ENCODE measurements around the gene HACD2. TPM values are rescaled to one million over a fixed set of nuclear protein-coding genes. Genes with fewer than 3 reads are reported as not detected.

The HACD2 gene
- total and polyA plus RNA-seq, 9 of the 15 experiments (the other 6 are each of a cell fraction or from before 2014, with no cell fraction given): 1.3 to 10.5 (median 3.8) TPM

DNA sequence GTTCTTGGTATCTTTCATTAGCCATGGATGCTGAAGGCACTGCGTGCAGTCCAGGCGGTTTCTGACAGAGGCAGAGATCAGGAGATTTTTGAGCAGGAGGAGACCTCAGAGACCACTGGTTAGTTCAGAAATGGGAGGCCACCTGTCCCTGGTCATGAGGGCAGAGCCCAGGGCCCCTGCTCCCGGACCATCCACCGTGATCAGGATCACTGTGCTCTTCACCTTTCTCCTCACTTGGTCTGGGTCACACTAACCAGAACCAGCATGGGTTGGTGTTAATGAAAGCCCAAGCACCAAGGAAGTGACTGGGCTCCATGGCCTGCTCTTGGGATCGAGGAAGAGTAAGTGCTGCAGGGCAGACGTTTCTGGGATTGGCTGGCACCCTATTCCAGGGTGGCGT is 42.0 kb upstream of the HACD2 start:
- Histone ChIP-seq H3K27ac (ENCODE audit: extremely low read depth, low read depth, low read length) (no peak overlapping the region), H3K4me2 (ENCODE audit: insufficient read depth, low read length) (no peak overlapping the region), H3K4me3 (no peak overlapping the region), H3K9me3 (replicated peaks; ENCODE audit: control insufficient read depth, insufficient read depth, low read depth, low read length) (no peaks in the 10 kb centered on the region), H3K36me3 (ENCODE audit: control insufficient read depth, insufficient read depth, low read length) (no peaks in the 10 kb centered on the region), H3K79me2 (ENCODE audit: control insufficient read depth, insufficient read depth, low read length) (no peaks in the 10 kb centered on the region), H3K4me1 (replicated peaks in 1 of 2; ENCODE audit: control insufficient read depth in 2 of 2, insufficient read depth in 2 of 2, low read length in 2 of 2) (peaks cover 0 to 6% of the 10 kb centered on the region in 2 experiments; a peak in 2 of 5 replicates), H3K27me3 (ENCODE audit: control insufficient read depth in 2 of 2, insufficient read depth in 2 of 2, low read length in 2 of 2) (peaks cover 0 to 20% of the 10 kb centered on the region in 2 experiments; a peak in 2 of 5 replicates), H3K9ac (ENCODE audit: insufficient read depth in 1 of 2, low read depth in 2 of 2, low read length in 2 of 2) (no peak overlapping the region), H4K20me1 (replicated peaks; ENCODE audit: control insufficient read depth, insufficient read depth, low read length) (peaks cover 4% of the 10 kb centered on the region), H3K9me1 (ENCODE audit: control insufficient read depth, insufficient read depth, low read length) (no peaks in the 10 kb centered on the region), H2AFZ (ENCODE audit: low read depth, low read length) (no peak overlapping the region)
- BruUV-seq (replicated peaks): no TSS peak
- ChIA-PET POLR2A (no interaction called here), CTCF (ENCODE audit: low intra/inter-chr PET ratio) (no interaction called here)
- ATAC-seq (no peak), DNase-seq (ENCODE audit: extremely low read depth in 1 of 4, low spot score in 3 of 4) (no peak), FAIRE-seq (no peak)
- in situ Hi-C loops (cut with MboI) (no loop called here), intact Hi-C loops (cut with micrococcal nuclease) (no loop called here)
- 10% methylated on average over 6 of the region's 7 CpGs for WGBS (ENCODE audit: insufficient coverage, low coverage, missing lambda C conversion rate)
- no peak for TF ChIP-seq ZNF12 (CRISPR knock-in tag; IDR thresholded peaks at IDR 0.05)
- no peak for TF ChIP-seq HDAC8 (tag; IDR thresholded peaks at IDR 0.05)
- no peak for TF ChIP-seq FOXA3 (CRISPR knock-in tag; conservative IDR thresholded peaks at IDR 0.05 in 1 of 2, IDR thresholded peaks at IDR 0.05 in 1 of 2)
- TF ChIP-seq ZNF143 (CRISPR knock-in tag; IDR thresholded peaks at IDR 0.05): no peak
- TF ChIP-seq ZNF197 (CRISPR knock-in tag; IDR thresholded peaks at IDR 0.05; ENCODE audit: low read depth): no peak
- TF ChIP-seq JUND (IDR thresholded peaks at IDR 0.05; ENCODE audit: borderline replicate concordance, low read depth, low read length): no peak
- no peak for TF ChIP-seq JUND (tag; IDR thresholded peaks at IDR 0.05; ENCODE audit: borderline replicate concordance, low read depth, low read length)
- TF ChIP-seq CBFA2T3 (IDR thresholded peaks at IDR 0.05): no peak
- TF ChIP-seq, protein P1, sequence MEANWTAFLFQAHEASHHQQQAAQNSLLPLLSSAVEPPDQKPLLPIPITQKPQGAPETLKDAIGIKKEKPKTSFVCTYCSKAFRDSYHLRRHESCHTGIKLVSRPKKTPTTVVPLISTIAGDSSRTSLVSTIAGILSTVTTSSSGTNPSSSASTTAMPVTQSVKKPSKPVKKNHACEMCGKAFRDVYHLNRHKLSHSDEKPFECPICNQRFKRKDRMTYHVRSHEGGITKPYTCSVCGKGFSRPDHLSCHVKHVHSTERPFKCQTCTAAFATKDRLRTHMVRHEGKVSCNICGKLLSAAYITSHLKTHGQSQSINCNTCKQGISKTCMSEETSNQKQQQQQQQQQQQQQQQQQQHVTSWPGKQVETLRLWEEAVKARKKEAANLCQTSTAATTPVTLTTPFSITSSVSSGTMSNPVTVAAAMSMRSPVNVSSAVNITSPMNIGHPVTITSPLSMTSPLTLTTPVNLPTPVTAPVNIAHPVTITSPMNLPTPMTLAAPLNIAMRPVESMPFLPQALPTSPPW (CRISPR knock-in tag; IDR thresholded peaks at IDR 0.05): no peak
- no peak for TF ChIP-seq ZNF24 (IDR thresholded peaks at IDR 0.05)
- TF ChIP-seq MAFF (IDR thresholded peaks at IDR 0.05; ENCODE audit: low read length): no peak
- TF ChIP-seq CXXC5 (CRISPR knock-in tag; IDR thresholded peaks at IDR 0.05): no peak
- TF ChIP-seq BRF1 (IDR thresholded peaks at IDR 0.05; ENCODE audit: borderline replicate concordance, extremely low read depth, insufficient read length): no peak
- TF ChIP-seq, protein P2, sequence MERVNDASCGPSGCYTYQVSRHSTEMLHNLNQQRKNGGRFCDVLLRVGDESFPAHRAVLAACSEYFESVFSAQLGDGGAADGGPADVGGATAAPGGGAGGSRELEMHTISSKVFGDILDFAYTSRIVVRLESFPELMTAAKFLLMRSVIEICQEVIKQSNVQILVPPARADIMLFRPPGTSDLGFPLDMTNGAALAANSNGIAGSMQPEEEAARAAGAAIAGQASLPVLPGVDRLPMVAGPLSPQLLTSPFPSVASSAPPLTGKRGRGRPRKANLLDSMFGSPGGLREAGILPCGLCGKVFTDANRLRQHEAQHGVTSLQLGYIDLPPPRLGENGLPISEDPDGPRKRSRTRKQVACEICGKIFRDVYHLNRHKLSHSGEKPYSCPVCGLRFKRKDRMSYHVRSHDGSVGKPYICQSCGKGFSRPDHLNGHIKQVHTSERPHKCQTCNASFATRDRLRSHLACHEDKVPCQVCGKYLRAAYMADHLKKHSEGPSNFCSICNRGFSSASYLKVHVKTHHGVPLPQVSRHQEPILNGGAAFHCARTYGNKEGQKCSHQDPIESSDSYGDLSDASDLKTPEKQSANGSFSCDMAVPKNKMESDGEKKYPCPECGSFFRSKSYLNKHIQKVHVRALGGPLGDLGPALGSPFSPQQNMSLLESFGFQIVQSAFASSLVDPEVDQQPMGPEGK (CRISPR knock-in tag; IDR thresholded peaks at IDR 0.05; ENCODE audit: borderline replicate concordance): no peak
- TF ChIP-seq DDX20 (tag; IDR thresholded peaks at IDR 0.05; ENCODE audit: low read depth): no peak
- TF ChIP-seq TAF7 (tag; IDR thresholded peaks at IDR 0.05): no peak
- no peak for TF ChIP-seq ZNF121 (CRISPR knock-in tag; conservative IDR thresholded peaks at IDR 0.05)
- no peak for TF ChIP-seq BRD4 (IDR thresholded peaks at IDR 0.05)
- TF ChIP-seq, protein P3, sequence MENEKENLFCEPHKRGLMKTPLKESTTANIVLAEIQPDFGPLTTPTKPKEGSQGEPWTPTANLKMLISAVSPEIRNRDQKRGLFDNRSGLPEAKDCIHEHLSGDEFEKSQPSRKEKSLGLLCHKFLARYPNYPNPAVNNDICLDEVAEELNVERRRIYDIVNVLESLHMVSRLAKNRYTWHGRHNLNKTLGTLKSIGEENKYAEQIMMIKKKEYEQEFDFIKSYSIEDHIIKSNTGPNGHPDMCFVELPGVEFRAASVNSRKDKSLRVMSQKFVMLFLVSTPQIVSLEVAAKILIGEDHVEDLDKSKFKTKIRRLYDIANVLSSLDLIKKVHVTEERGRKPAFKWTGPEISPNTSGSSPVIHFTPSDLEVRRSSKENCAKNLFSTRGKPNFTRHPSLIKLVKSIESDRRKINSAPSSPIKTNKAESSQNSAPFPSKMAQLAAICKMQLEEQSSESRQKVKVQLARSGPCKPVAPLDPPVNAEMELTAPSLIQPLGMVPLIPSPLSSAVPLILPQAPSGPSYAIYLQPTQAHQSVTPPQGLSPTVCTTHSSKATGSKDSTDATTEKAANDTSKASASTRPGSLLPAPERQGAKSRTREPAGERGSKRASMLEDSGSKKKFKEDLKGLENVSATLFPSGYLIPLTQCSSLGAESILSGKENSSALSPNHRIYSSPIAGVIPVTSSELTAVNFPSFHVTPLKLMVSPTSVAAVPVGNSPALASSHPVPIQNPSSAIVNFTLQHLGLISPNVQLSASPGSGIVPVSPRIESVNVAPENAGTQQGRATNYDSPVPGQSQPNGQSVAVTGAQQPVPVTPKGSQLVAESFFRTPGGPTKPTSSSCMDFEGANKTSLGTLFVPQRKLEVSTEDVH (IDR thresholded peaks at IDR 0.05; ENCODE audit: low read depth, partially characterized antibody): no peak
